ENCODE results near the gene EDIL3. TPM values are rescaled to one million over a fixed set of nuclear protein-coding genes. Genes with fewer than 3 reads are reported as not detected.

Gene EDIL3
- total RNA-seq, 2 experiments from 2014 or later: not detected

GRCh38 chr5:83925955-83926337, 458.7 kb downstream of the EDIL3 start:
- Histone ChIP-seq H3K4me2 (ENCODE audit: low read length) (no peak overlapping the region), H4K20me1 (ENCODE audit: insufficient read depth, low read length) (no peaks in the 10 kb centered on the region), H3K9me2 (ENCODE audit: insufficient read depth, low read length) (no peaks in the 10 kb centered on the region), H3K4me3 (ENCODE audit: low read depth, low read length, poor library complexity, severe bottlenecking) (no peak overlapping the region), H3K36me3 (ENCODE audit: insufficient read depth, low read length) (no peaks in the 10 kb centered on the region), H3K9me3 (ENCODE audit: low read length) (no peaks in the 10 kb centered on the region), H3K79me2 (ENCODE audit: insufficient read depth, low read depth, low read length) (no peaks in the 10 kb centered on the region), H3K27ac (ENCODE audit: low read depth, low read length, poor library complexity, severe bottlenecking) (no peak overlapping the region), H2AFZ (ENCODE audit: low read length) (no peak overlapping the region), H3K4me1 (ENCODE audit: insufficient read depth, low read length, poor library complexity, severe bottlenecking) (no peaks in the 10 kb centered on the region)
- intact Hi-C loops (cut with micrococcal nuclease; ENCODE audit: unreplicated experiment): no loop called here
- no peak for DNase-seq (ENCODE audit: low spot score)
- no TSS peak for BruUV-seq (replicated peaks)
- TF ChIP-seq EZH2phosphoT487 (IDR thresholded peaks at IDR 0.05; ENCODE audit: borderline replicate concordance, low read depth, low read length): no peak
- no peak for TF ChIP-seq CTCF (conservative IDR thresholded peaks at IDR 0.05; ENCODE audit: low read length)
- ChIA-PET CTCF (ENCODE audit: unreplicated experiment) (no interaction called here), POLR2A (interaction anchor here (1.1 kb wide), 1 partner anchor 175 kb away, joined by 3 read pairs; no protein-coding TSS in a partner anchor)

- CTCF ChIA-PET (ENCODE audit: unreplicated experiment): no interaction called here
- no peak overlapping the region for H3K4me3 ChIP-seq (ENCODE audit: low read depth, low read length, poor library complexity, severe bottlenecking)
- H4K20me1 ChIP-seq (ENCODE audit: insufficient read depth, low read length): no peaks in the 10 kb centered on the region
- H3K79me2 ChIP-seq (ENCODE audit: insufficient read depth, low read depth, low read length): no peaks in the 10 kb centered on the region
- no peak overlapping the region for H3K27ac ChIP-seq (ENCODE audit: low read depth, low read length, poor library complexity, severe bottlenecking)
- no peak for DNase-seq (ENCODE audit: low spot score)
- POLR2A ChIA-PET: interaction anchor here (1.1 kb wide), 1 partner anchor 176 kb away, joined by 3 read pairs; no protein-coding TSS in a partner anchor
- H3K4me1 ChIP-seq (ENCODE audit: insufficient read depth, low read length, poor library complexity, severe bottlenecking): no peaks in the 10 kb centered on the region
- H2AFZ ChIP-seq (ENCODE audit: low read length): no peak overlapping the region
- BruUV-seq (replicated peaks): no TSS peak
- H3K4me2 ChIP-seq (ENCODE audit: low read length): no peak overlapping the region
- intact Hi-C loops (cut with micrococcal nuclease; ENCODE audit: unreplicated experiment): no loop called here
- no peaks in the 10 kb centered on the region for H3K9me3 ChIP-seq (ENCODE audit: low read length)
- TF ChIP-seq EZH2phosphoT487 (IDR thresholded peaks at IDR 0.05; ENCODE audit: borderline replicate concordance, low read depth, low read length): no peak
- H3K36me3 ChIP-seq (ENCODE audit: insufficient read depth, low read length): no peaks in the 10 kb centered on the region
- no peaks in the 10 kb centered on the region for H3K9me2 ChIP-seq (ENCODE audit: insufficient read depth, low read length)
Observed at GRCh38 chr5:83925321-83925954, 459.2 kb downstream of the EDIL3 start.

- no peaks in the 10 kb centered on the region for H4K20me1 ChIP-seq (ENCODE audit: insufficient read depth, low read length)
- H2AFZ ChIP-seq (ENCODE audit: low read length): no peak overlapping the region
- intact Hi-C loops (cut with micrococcal nuclease; ENCODE audit: unreplicated experiment): no loop called here
- ChIA-PET POLR2A (no interaction called here), CTCF (ENCODE audit: unreplicated experiment) (no interaction called here)
- no peak overlapping the region for H3K4me2 ChIP-seq (ENCODE audit: low read length)
- H3K4me1 ChIP-seq (ENCODE audit: insufficient read depth, low read length, poor library complexity, severe bottlenecking): no peaks in the 10 kb centered on the region
- no peak for DNase-seq (ENCODE audit: low spot score)
- H3K36me3 ChIP-seq (ENCODE audit: insufficient read depth, low read length): no peaks in the 10 kb centered on the region
- no TSS peak for BruUV-seq (replicated peaks)
- H3K79me2 ChIP-seq (ENCODE audit: insufficient read depth, low read depth, low read length): no peaks in the 10 kb centered on the region
- no peaks in the 10 kb centered on the region for H3K9me2 ChIP-seq (ENCODE audit: insufficient read depth, low read length)
- no peak for TF ChIP-seq EZH2phosphoT487 (IDR thresholded peaks at IDR 0.05; ENCODE audit: borderline replicate concordance, low read depth, low read length)
- no peak for TF ChIP-seq CTCF (conservative IDR thresholded peaks at IDR 0.05; ENCODE audit: low read length)
- no peaks in the 10 kb centered on the region for H3K9me3 ChIP-seq (ENCODE audit: low read length)
- no peak overlapping the region for H3K4me3 ChIP-seq (ENCODE audit: low read depth, low read length, poor library complexity, severe bottlenecking)
- no peak overlapping the region for H3K27ac ChIP-seq (ENCODE audit: low read depth, low read length, poor library complexity, severe bottlenecking)
Observed at GRCh38 chr5:83924891-83925290, 459.8 kb downstream of the EDIL3 start.
